Natural killer cell (primary cell): ENCODE data around the gene MATN1. TPM values are rescaled to one million over a fixed set of nuclear protein-coding genes. Genes with fewer than 3 reads are reported as not detected.

ENCODE experiments used
- ATAC-seq, 3 donors: fragments of 150-1000 bp in 2 of 3; fragments of 200-7000 bp in 1 of 3; cut with Tn5 transposase; 1 replicate in 1 of 3; 2 replicates in 2 of 3; pipeline ENCODE4 v1.10.0; 2021; ENCODE audit warnings: mild to moderate bottlenecking in 2 of 3, moderate library complexity in 2 of 3
- DNase-seq, 2 donors: peaks; one replicate each; pipeline versions ENCODE4 v3.0.0 to v3.0.0-alpha.2; 2013 to 2021; ENCODE audit warnings: mixed read lengths in 1 of 2
- H3K27ac ChIP-seq: one replicate; pipeline ENCODE4 v1.5.1; 2013; ENCODE audit warnings: mild to moderate bottlenecking, low read length
- H3K27me3 ChIP-seq: one replicate; pipeline ENCODE4 v1.6.1; 2013; ENCODE audit warnings: low read length; ENCODE audit not compliant: control insufficient read depth, insufficient read depth
- H3K36me3 ChIP-seq: one replicate; pipeline ENCODE4 v1.6.1; 2013; ENCODE audit warnings: low read length; ENCODE audit not compliant: control insufficient read depth, insufficient read depth
- H3K4me1 ChIP-seq: one replicate; pipeline ENCODE4 v1.6.1; 2013; ENCODE audit warnings: low read length; ENCODE audit not compliant: control insufficient read depth, insufficient read depth
- H3K4me3 ChIP-seq: one replicate; pipeline ENCODE4 v1.5.1; 2013; ENCODE audit warnings: low read length
- H3K9me3 ChIP-seq: one replicate; pipeline ENCODE4 v1.6.1; 2013; ENCODE audit warnings: low read length; ENCODE audit not compliant: control insufficient read depth, insufficient read depth
- H3K27ac Mint-ChIP-seq, 2 donors: one replicate each; pipeline ENCODE4 v1.8.0; 2022; ENCODE audit warnings: mild to moderate bottlenecking in 2 of 2, mixed read lengths in 2 of 2, moderate library complexity in 1 of 2
- H3K27me3 Mint-ChIP-seq, 2 donors: one replicate each; pipeline ENCODE4 v1.8.0; 2022; ENCODE audit warnings: low read depth in 2 of 2, mixed read lengths in 2 of 2
- H3K36me3 Mint-ChIP-seq: one replicate; pipeline ENCODE4 v1.8.0; 2022; ENCODE audit warnings: mixed read lengths
- H3K4me1 Mint-ChIP-seq, 2 donors: one replicate each; pipeline ENCODE4 v1.8.0; 2022; ENCODE audit warnings: mixed read lengths in 2 of 2
- H3K4me3 Mint-ChIP-seq: one replicate; pipeline ENCODE4 v1.8.0; 2022; ENCODE audit warnings: mild to moderate bottlenecking, moderate library complexity, mixed read lengths
- H3K9me3 Mint-ChIP-seq, 2 donors: one replicate each; pipeline ENCODE4 v1.8.0; 2022; ENCODE audit warnings: mixed read lengths in 2 of 2
- CTCF ChIP-seq: fragments of 200-600 bp; IDR thresholded peaks from one replicate; pipeline ENCODE4 v1.8.0; 2022; ENCODE audit warnings: antibody characterized with exemption
- WGBS: methylation state at CpG from one replicate; pipeline ENCODE4 v1.1.7; 2013; ENCODE audit warnings: missing lambda C conversion rate; ENCODE audit not compliant: insufficient coverage; 5-methylcytosine and 5-hydroxymethylcytosine counted together
- intact Hi-C: fragments of 100-400 bp; cut with micrococcal nuclease; formaldehyde crosslinking; loops from one replicate; pipeline ENCODE4 v1.14.2; 2022
- total RNA-seq, 4 donors: library from RNA; stranded (reverse); fragments of 120-200 nt in 1 of 4; gene quantifications; one replicate each; pipeline versions ENCODE4 v1.2.3 to v1.2.4, GENCODE V29; 2013 to 2022

MATN1 gene
- total RNA-seq, 3 donors from 2014 or later (not counting 1 experiment from before 2014, with no cell fraction given): 0.93 to 1.7 (median 1.2) TPM

GRCh38 chr1:30692948-30693301, 30.5 kb downstream of the MATN1 start:
- Histone ChIP-seq H3K4me3 (no peak overlapping the region), H3K27ac (no peak overlapping the region), H3K9me3 (no peaks in the 10 kb centered on the region), H3K4me1 (no peaks in the 10 kb centered on the region), H3K36me3 (no peaks in the 10 kb centered on the region), H3K27me3 (peaks cover 2% of the 10 kb centered on the region)
- ATAC-seq: no peak
- Mint-ChIP-seq H3K9me3 (no peaks in the 10 kb centered on the region), H3K36me3 (no peaks in the 10 kb centered on the region), H3K27ac (no peak overlapping the region), H3K4me3 (no peak overlapping the region), H3K4me1 (peaks cover 0 to 8% of the 10 kb centered on the region in 2 donors), H3K27me3 (peaks cover 12 to 17% of the 10 kb centered on the region in 2 donors)
- no peak for DNase-seq
- 87% methylated on average over 7 of the region's 7 CpGs for WGBS
- intact Hi-C loops: no loop called here
- TF ChIP-seq CTCF: no peak

GRCh38 chr1:30692201-30692947, 31.0 kb downstream of the MATN1 start:
- H3K36me3 ChIP-seq: no peaks in the 10 kb centered on the region
- Mint-ChIP-seq H3K4me1 (peaks cover 0 to 8% of the 10 kb centered on the region in 2 donors), H3K9me3 (no peaks in the 10 kb centered on the region), H3K27ac (no peak overlapping the region), H3K4me3 (no peak overlapping the region), H3K27me3 (peaks cover 15 to 21% of the 10 kb centered on the region in 2 donors), H3K36me3 (no peaks in the 10 kb centered on the region)
- intact Hi-C loops: no loop called here
- H3K4me1 ChIP-seq: no peaks in the 10 kb centered on the region
- no peak overlapping the region for H3K4me3 ChIP-seq
- no peak for ATAC-seq
- H3K27me3 ChIP-seq: peaks cover 2% of the 10 kb centered on the region
- H3K27ac ChIP-seq: no peak overlapping the region
- no peak for DNase-seq
- WGBS: 73% methylated on average over 7 of the region's 7 CpGs
- TF ChIP-seq CTCF: no peak
- no peaks in the 10 kb centered on the region for H3K9me3 ChIP-seq

DNA sequence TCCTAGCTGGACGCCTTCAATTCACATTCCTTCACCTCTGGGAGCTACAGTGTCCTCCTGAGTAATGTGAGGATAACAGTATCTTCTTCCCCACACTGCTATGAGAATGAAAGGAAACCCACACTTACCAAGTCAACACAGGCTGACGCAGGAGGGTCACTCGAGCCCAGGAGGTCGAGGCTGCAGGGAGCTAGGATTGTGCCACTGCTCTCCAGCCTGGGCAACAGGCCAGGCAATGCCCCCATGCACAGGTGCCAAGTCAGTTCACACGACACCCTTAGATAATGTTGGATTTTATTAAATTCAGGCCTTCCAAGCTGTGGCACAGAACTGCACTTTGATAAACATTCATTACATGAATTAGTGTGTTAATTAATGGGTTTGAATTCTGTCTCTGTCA, 31.9 kb downstream of the MATN1 start:
- Histone ChIP-seq H3K27ac (no peak overlapping the region), H3K27me3 (peaks cover 2% of the 10 kb centered on the region), H3K36me3 (no peaks in the 10 kb centered on the region), H3K4me3 (no peak overlapping the region), H3K9me3 (no peaks in the 10 kb centered on the region), H3K4me1 (no peaks in the 10 kb centered on the region)
- H3K27me3 Mint-ChIP-seq: peaks cover 23 to 28% of the 10 kb centered on the region in 2 donors
- H3K4me1 Mint-ChIP-seq: peaks cover 0 to 8% of the 10 kb centered on the region in 2 donors
- no peaks in the 10 kb centered on the region for H3K9me3 Mint-ChIP-seq
- WGBS: 62% methylated on average over 5 of the region's 5 CpGs
- H3K36me3 Mint-ChIP-seq: no peaks in the 10 kb centered on the region
- no peak overlapping the region for H3K27ac Mint-ChIP-seq
- TF ChIP-seq CTCF: no peak
- H3K4me3 Mint-ChIP-seq: no peak overlapping the region
- intact Hi-C loops: no loop called here
- ATAC-seq: no peak
- DNase-seq: no peak
